Mesothelial cell of epicardium (in vitro differentiated cells): ENCODE results near the gene RBM45. TPM values are rescaled to one million over a fixed set of nuclear protein-coding genes. Genes with fewer than 3 reads are reported as not detected.

Experiments used
- DNase-seq, 2 experiments: peaks; one replicate each; pipeline ENCODE4 v3.0.0; 2021; ENCODE audit warnings: low spot score in 2 of 2; ENCODE audit not compliant: unreplicated experiment in 2 of 2
- H3K27ac Mint-ChIP-seq: 2 replicates; pipeline ENCODE4 v1.8.0; 2021; ENCODE audit warnings: mixed read lengths
- H3K27me3 Mint-ChIP-seq: 2 replicates; pipeline ENCODE4 v1.8.0; 2021; ENCODE audit warnings: low read depth, mixed read lengths
- H3K36me3 Mint-ChIP-seq: 2 replicates; pipeline ENCODE4 v1.8.0; 2021; ENCODE audit warnings: mixed read lengths
- H3K4me1 Mint-ChIP-seq: 2 replicates; pipeline ENCODE4 v1.8.0; 2021; ENCODE audit warnings: mixed read lengths
- H3K4me3 Mint-ChIP-seq: 2 replicates; pipeline ENCODE4 v1.8.0; 2021; ENCODE audit warnings: mild to moderate bottlenecking, moderate library complexity, mixed read lengths
- H3K9me3 Mint-ChIP-seq: 2 replicates; pipeline ENCODE4 v1.8.0; 2021; ENCODE audit warnings: mixed read lengths
- CTCF ChIP-seq: fragments of 200-600 bp; sonication (generic); IDR thresholded peaks from one replicate; pipeline ENCODE4 v1.5.0; 2021; ENCODE audit warnings: antibody characterized with exemption; ENCODE audit not compliant: unreplicated experiment
- total RNA-seq: library from RNA; stranded (reverse); gene quantifications from 3 replicates; pipeline ENCODE4 v1.2.1, GENCODE V29; 2021

The RBM45 gene
- total RNA-seq, 1 donor from 2014 or later: 12.8 TPM

GRCh38 chr2:178155524-178155923 is 43.3 kb downstream of the RBM45 start:
- Mint-ChIP-seq H3K4me1 (no peaks in the 10 kb centered on the region), H3K27ac (no peak overlapping the region), H3K27me3 (no peaks in the 10 kb centered on the region), H3K36me3 (peaks cover 4% of the 10 kb centered on the region), H3K4me3 (no peak overlapping the region), H3K9me3 (peaks cover 12% of the 10 kb centered on the region)
- DNase-seq: no peak
- TF ChIP-seq CTCF: no peak

- peaks cover 12% of the 10 kb centered on the region for H3K9me3 Mint-ChIP-seq
- H3K27me3 Mint-ChIP-seq: no peaks in the 10 kb centered on the region
- H3K4me3 Mint-ChIP-seq: no peak overlapping the region
- no peaks in the 10 kb centered on the region for H3K4me1 Mint-ChIP-seq
- no peak overlapping the region for H3K27ac Mint-ChIP-seq
- no peak for TF ChIP-seq CTCF
- no peak for DNase-seq
- peaks cover 4% of the 10 kb centered on the region for H3K36me3 Mint-ChIP-seq
Observed at GRCh38 chr2:178157574-178157973, 45.3 kb downstream of the RBM45 start.

GRCh38 chr2:178159966-178160365 is 47.7 kb downstream of the RBM45 start:
- DNase-seq: no peak
- peaks cover 9% of the 10 kb centered on the region for H3K9me3 Mint-ChIP-seq
- no peak overlapping the region for H3K4me3 Mint-ChIP-seq
- no peaks in the 10 kb centered on the region for H3K4me1 Mint-ChIP-seq
- H3K27me3 Mint-ChIP-seq: peaks cover 1% of the 10 kb centered on the region
- H3K27ac Mint-ChIP-seq: no peak overlapping the region
- H3K36me3 Mint-ChIP-seq: peaks cover 4% of the 10 kb centered on the region
- TF ChIP-seq CTCF: no peak

GRCh38 chr2:178160601-178161000 is 48.4 kb downstream of the RBM45 start:
- no peak overlapping the region for H3K27ac Mint-ChIP-seq
- no peak for DNase-seq
- peaks cover 2% of the 10 kb centered on the region for H3K9me3 Mint-ChIP-seq
- H3K27me3 Mint-ChIP-seq: peaks cover 1% of the 10 kb centered on the region
- H3K36me3 Mint-ChIP-seq: peaks cover under 1% of the 10 kb centered on the region
- no peaks in the 10 kb centered on the region for H3K4me1 Mint-ChIP-seq
- no peak for TF ChIP-seq CTCF
- no peak overlapping the region for H3K4me3 Mint-ChIP-seq

GRCh38 chr2:178163395-178163794 is 51.2 kb downstream of the RBM45 start:
- no peak for TF ChIP-seq CTCF
- no peaks in the 10 kb centered on the region for H3K4me1 Mint-ChIP-seq
- H3K36me3 Mint-ChIP-seq: no peaks in the 10 kb centered on the region
- DNase-seq: no peak
- no peak overlapping the region for H3K27ac Mint-ChIP-seq
- no peak overlapping the region for H3K4me3 Mint-ChIP-seq
- H3K27me3 Mint-ChIP-seq: peaks cover 1% of the 10 kb centered on the region
- no peaks in the 10 kb centered on the region for H3K9me3 Mint-ChIP-seq

- no peaks in the 10 kb centered on the region for H3K36me3 Mint-ChIP-seq
- no peak overlapping the region for H3K27ac Mint-ChIP-seq
- TF ChIP-seq CTCF: no peak
- no peak overlapping the region for H3K4me3 Mint-ChIP-seq
- peaks cover 1% of the 10 kb centered on the region for H3K27me3 Mint-ChIP-seq
- DNase-seq: no peak
- H3K9me3 Mint-ChIP-seq: no peaks in the 10 kb centered on the region
- H3K4me1 Mint-ChIP-seq: no peaks in the 10 kb centered on the region
Observed at GRCh38 chr2:178163911-178164310, 51.7 kb downstream of the RBM45 start.
